22Rv1 (cell line): ENCODE data around the gene EVI2A.

Experiments
- ZFX ChIP-seq: fragments of 450-650 bp; IDR thresholded peaks from 2 replicates; pipeline ENCODE4 v1.6.1; 2017; ENCODE audit warnings: antibody characterized with exemption, borderline replicate concordance
- TF ChIP-seq, protein P1 (sequence below): fragments of 450-650 bp; IDR thresholded peaks from 2 replicates; pipeline ENCODE4 v1.5.1; 2017; ENCODE audit warnings: mild to moderate bottlenecking

DNA sequence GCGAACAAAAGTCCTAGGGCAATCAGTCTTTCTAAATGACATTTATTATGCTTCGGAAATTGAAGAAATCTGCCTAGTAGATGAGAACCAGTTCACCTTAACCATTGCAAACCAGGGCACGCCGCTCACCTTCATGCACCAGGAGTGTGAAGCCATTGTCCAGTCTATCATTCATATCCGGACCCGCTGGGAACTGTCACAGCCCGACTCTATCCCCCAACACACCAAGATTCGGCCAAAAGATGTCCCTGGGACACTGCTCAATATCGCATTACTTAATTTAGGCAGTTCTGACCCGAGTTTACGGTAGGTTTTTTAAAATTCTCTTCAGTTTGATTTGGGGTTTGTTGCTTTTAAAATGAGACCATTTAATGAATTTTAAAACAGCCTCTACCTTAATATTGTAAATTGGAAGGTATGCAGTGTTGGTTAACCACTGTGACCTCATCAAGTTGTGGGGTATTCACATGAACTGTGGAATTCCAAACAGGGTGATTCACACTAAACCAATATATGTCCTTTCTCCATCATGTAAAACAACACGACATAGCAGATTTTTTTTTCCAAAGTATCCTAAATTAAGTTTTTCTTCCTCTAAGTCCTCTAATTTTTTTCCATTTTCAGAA lies 6.2 kb upstream of the EVI2A start:
- TF ChIP-seq, protein P1, sequence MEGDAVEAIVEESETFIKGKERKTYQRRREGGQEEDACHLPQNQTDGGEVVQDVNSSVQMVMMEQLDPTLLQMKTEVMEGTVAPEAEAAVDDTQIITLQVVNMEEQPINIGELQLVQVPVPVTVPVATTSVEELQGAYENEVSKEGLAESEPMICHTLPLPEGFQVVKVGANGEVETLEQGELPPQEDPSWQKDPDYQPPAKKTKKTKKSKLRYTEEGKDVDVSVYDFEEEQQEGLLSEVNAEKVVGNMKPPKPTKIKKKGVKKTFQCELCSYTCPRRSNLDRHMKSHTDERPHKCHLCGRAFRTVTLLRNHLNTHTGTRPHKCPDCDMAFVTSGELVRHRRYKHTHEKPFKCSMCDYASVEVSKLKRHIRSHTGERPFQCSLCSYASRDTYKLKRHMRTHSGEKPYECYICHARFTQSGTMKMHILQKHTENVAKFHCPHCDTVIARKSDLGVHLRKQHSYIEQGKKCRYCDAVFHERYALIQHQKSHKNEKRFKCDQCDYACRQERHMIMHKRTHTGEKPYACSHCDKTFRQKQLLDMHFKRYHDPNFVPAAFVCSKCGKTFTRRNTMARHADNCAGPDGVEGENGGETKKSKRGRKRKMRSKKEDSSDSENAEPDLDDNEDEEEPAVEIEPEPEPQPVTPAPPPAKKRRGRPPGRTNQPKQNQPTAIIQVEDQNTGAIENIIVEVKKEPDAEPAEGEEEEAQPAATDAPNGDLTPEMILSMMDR = no peak
- TF ChIP-seq ZFX = no peak
